Kidney tubule cell (primary cell): Measurements from ENCODE around the gene PTCD1.
A peak's percentile ranks its signal among the peaks of the same experiment; 100 is the strongest.
"Not testable (repeated sequence)": the region's sequence is repeated elsewhere in the genome, so short reads cannot be mapped to it uniquely, and the experiment has no call there.

Experiments used
- DNase-seq: peaks from one replicate; pipeline ENCODE4 v3.0.0-alpha.2; 2018; ENCODE audit warnings: low spot score

PTCD1 gene

GRCh38 chr7:99387912-99388311 is 50.7 kb downstream of the PTCD1 start:
- DNase-seq: no peak

- not testable (repeated sequence) for DNase-seq
Observed at GRCh38 chr7:99387239-99387635, 51.4 kb downstream of the PTCD1 start.

GRCh38 chr7:99386584-99387238 is 51.9 kb downstream of the PTCD1 start:
- peak; percentile 44 for DNase-seq

- DNase-seq: no peak
Observed at GRCh38 chr7:99385564-99385963, 53.0 kb downstream of the PTCD1 start.

GRCh38 chr7:99384523-99384922 is 54.1 kb downstream of the PTCD1 start:
- no peak for DNase-seq

GRCh38 chr7:99383791-99384370 is 54.7 kb downstream of the PTCD1 start:
- DNase-seq: no peak

GRCh38 chr7:99383203-99383602 is 55.4 kb downstream of the PTCD1 start:
- DNase-seq: no peak

- no peak for DNase-seq
Observed at GRCh38 chr7:99381664-99382075, 56.9 kb downstream of the PTCD1 start.

- peak; percentile 68 for DNase-seq
Observed at GRCh38 chr7:99380823-99381663, 57.6 kb downstream of the PTCD1 start.

- DNase-seq: no peak
Observed at GRCh38 chr7:99380032-99380822, 58.4 kb downstream of the PTCD1 start.

- DNase-seq: not testable (repeated sequence)
Observed at GRCh38 chr7:99379693-99380031, 58.9 kb downstream of the PTCD1 start.

- DNase-seq: peak; percentile 82
Observed at GRCh38 chr7:99379043-99379577, 59.5 kb downstream of the PTCD1 start.

GRCh38 chr7:99375070-99375807 is 63.4 kb downstream of the PTCD1 start:
- peak; percentile 85 for DNase-seq

- DNase-seq: peak; percentile 84
Observed at GRCh38 chr7:99374111-99375064, 64.2 kb downstream of the PTCD1 start, which contains the start of gene ARPC1B. Gene ARPC1B (plus strand): TSS chr7:99374730. CDS start chr7:99385715, 10,985 bp downstream.

GRCh38 chr7:99373091-99374066 is 65.2 kb downstream of the PTCD1 start:
- no peak for DNase-seq

GRCh38 chr7:99372275-99373090 is 66.1 kb downstream of the PTCD1 start:
- DNase-seq: peak; percentile 96

GRCh38 chr7:99371376-99371920 is 67.2 kb downstream of the PTCD1 start:
- peak; percentile 74 for DNase-seq
